HL-60/S4 (cell line): ENCODE measurements around the gene ZNF804A.

Source experiments
- in situ Hi-C: fragments of 300-500 bp; cut with MboI; formaldehyde crosslinking; loops from 2 replicates; pipeline ENCODE4 v1.14.3; 2022; ENCODE audit warnings: low sequenced_read_pairs

The ZNF804A gene

GRCh38 chr2:184920451-184920965 lies 322.2 kb downstream of the ZNF804A start:
- in situ Hi-C loops, result no loop called here

GRCh38 chr2:184921676-184922075 lies 323.3 kb downstream of the ZNF804A start:
- in situ Hi-C loops, result no loop called here

- in situ Hi-C loops, result no loop called here
These were observed 325.4 kb downstream of the ZNF804A start for GRCh38 chr2:184923751-184924150.

GRCh38 chr2:184927040-184927439 lies 328.7 kb downstream of the ZNF804A start:
- in situ Hi-C loops, result no loop called here

- in situ Hi-C loops, result no loop called here
These were observed 338.4 kb downstream of the ZNF804A start for GRCh38 chr2:184936761-184937160.

GRCh38 chr2:184938221-184938985 lies 340.1 kb downstream of the ZNF804A start:
- in situ Hi-C loops, result no loop called here

- in situ Hi-C loops, result no loop called here
These were observed 347.0 kb downstream of the ZNF804A start for GRCh38 chr2:184945326-184945725.

- in situ Hi-C loops, result no loop called here
These were observed 347.5 kb downstream of the ZNF804A start for GRCh38 chr2:184945824-184946223.

GRCh38 chr2:184956856-184957255 lies 358.5 kb downstream of the ZNF804A start:
- in situ Hi-C loops, result no loop called here

GRCh38 chr2:184971546-184972068 lies 373.3 kb downstream of the ZNF804A start:
- in situ Hi-C loops, result no loop called here
